Sigmoid colon (tissue), 7 donors: ENCODE results near the gene SLC48A1. TPM values are rescaled to one million over a fixed set of nuclear protein-coding genes. Genes with fewer than 3 reads are reported as not detected.
A peak's percentile ranks its signal among the peaks of the same experiment; 100 is the strongest.

ENCODE experiments used
- DNase-seq: peaks from one replicate; pipeline ENCODE4 v3.0.0-alpha.2; 2019
- H3K27ac ChIP-seq, 4 donors: fragments of 200-600 bp; sonication (generic); one replicate each; pipeline ENCODE4 v1.5.1; 2016 to 2019; ENCODE audit warnings: mild to moderate bottlenecking in 1 of 4
- H3K27me3 ChIP-seq, 3 donors: fragments of 200-600 bp; sonication (generic); one replicate each; pipeline ENCODE4 v1.5.1; 2019; ENCODE audit warnings: mild to moderate bottlenecking in 1 of 3
- H3K36me3 ChIP-seq, 4 donors: fragments of 200-600 bp; sonication (generic); one replicate each; pipeline ENCODE4 v1.5.1; 2016 to 2019
- H3K4me1 ChIP-seq, 4 donors: fragments of 200-600 bp; sonication (generic); one replicate each; pipeline ENCODE4 v1.5.1; 2017 to 2019
- H3K4me3 ChIP-seq, 4 donors: fragments of 200-600 bp; sonication (generic); one replicate each; pipeline ENCODE4 v1.5.1; 2017 to 2019; ENCODE audit warnings: mild to moderate bottlenecking in 2 of 4, moderate library complexity in 1 of 4
- H3K9me3 ChIP-seq, 4 donors: fragments of 200-600 bp in 3 of 4; sonication (generic) in 3 of 4; one replicate each; pipeline versions ENCODE4 v1.5.1 to v1.6.1; 2013 to 2019
- EP300 ChIP-seq, 4 donors: sonication (generic); formaldehyde crosslinking; IDR thresholded peaks; one replicate each; pipeline ENCODE4 v1.6.1; 2017; ENCODE audit warnings: antibody characterized with exemption in 4 of 4
- POLR2A ChIP-seq, 2 donors: fragments of 450-650 bp; IDR thresholded peaks; one replicate each; pipeline ENCODE4 v1.6.1; 2016; ENCODE audit warnings: antibody characterized with exemption in 2 of 2, mild to moderate bottlenecking in 2 of 2, moderate library complexity in 2 of 2
- POLR2AphosphoS5 ChIP-seq, 4 donors: sonication (generic); formaldehyde crosslinking; IDR thresholded peaks; one replicate each; pipeline ENCODE4 v1.6.1; 2017; ENCODE audit warnings: antibody characterized with exemption in 4 of 4
- WGBS, 2 donors: extraction: QIAGEN DNeasy Blood & Tissue Kit; methylation state at CpG; one replicate each; pipeline ENCODE4 v1.1.7; 2013; 5-methylcytosine and 5-hydroxymethylcytosine counted together
- intact Hi-C: fragments of 100-400 bp; cut with DNase I; formaldehyde crosslinking; loops from one replicate; pipeline ENCODE4 v1.15.1; 2023
- polyA plus RNA-seq, 3 donors: library from polyadenylated mRNA; stranded (reverse); fragments of 200-250 nt; gene quantifications; one replicate each; pipeline ENCODE4 v1.2.3, GENCODE V29; 2013
- total RNA-seq, 4 donors: library from RNA; depleted of rRNA; stranded (reverse); fragments of >200 nt; gene quantifications; one replicate each; pipeline ENCODE4 v1.1.0, GENCODE V29; 2016
- TF ChIP-seq, protein P1 (sequence below), 4 experiments: fragments of 450-650 bp in 3 of 4; fragments of 200-600 bp in 1 of 4; IDR thresholded peaks; one replicate each; pipeline ENCODE4 v1.5.1; 2016 to 2019; ENCODE audit warnings: antibody characterized with exemption in 4 of 4, mild to moderate bottlenecking in 3 of 4, moderate library complexity in 2 of 4
- donor health status: healthy with polysubstance abuse.
- donor health status: Bipolar disorder and iron deficiency.
- donor health status: healthy.

Gene SLC48A1
- total and polyA plus RNA-seq, 7 donors = 6.9 to 46.6 (median 30.3) TPM

DNA sequence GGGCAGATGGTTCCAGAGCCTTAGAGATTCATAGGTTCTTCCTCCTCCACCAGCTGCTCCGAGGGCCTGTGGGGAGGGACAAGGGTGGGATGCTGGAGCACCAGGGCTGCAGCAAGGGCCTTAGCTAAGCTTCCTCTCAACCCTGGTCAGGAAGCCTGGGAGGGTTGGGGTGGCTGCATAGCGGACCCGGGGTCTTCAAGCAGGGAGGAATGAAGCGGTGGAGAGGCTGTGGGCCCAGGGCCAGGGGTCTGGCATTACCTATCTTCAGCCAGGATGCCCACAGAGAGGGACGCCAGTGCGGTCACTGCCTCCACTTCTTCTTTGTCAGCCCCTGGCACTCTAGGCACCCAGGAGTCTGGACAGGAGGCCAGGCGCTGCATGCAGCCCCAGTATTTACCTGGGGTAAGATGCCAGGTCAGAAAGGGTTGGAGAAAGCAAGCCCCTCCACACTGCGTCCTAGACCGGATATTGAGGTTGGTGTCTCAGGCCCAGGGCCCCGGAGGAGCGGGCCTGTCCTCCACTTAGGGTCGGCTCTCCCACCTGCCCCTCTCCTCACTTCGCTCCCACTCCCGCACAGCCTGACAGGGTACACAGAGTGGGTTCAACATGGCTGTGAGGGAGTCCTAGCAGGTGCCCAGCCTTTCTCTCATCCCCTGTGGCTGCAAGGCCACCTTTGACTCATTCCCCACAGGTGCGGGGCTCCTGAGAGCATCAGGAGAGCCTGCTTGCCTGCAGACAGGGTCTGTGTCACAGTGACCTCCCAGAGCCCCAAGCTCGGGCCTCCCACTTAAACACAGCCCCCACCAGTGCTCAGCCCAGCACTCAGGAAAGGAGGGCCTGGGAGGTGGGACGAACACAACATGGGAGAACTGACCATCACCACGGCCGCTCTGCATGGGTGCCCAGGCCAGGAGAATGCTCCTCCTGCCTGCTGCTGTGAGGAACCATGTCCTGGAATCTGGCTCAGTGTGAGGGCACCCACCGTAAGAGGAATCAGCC lies 11.1 kb downstream of the SLC48A1 start:
- H3K4me1 ChIP-seq = peaks cover 0 to 13% (median 5%) of the 10 kb centered on the region in 4 donors

DNA sequence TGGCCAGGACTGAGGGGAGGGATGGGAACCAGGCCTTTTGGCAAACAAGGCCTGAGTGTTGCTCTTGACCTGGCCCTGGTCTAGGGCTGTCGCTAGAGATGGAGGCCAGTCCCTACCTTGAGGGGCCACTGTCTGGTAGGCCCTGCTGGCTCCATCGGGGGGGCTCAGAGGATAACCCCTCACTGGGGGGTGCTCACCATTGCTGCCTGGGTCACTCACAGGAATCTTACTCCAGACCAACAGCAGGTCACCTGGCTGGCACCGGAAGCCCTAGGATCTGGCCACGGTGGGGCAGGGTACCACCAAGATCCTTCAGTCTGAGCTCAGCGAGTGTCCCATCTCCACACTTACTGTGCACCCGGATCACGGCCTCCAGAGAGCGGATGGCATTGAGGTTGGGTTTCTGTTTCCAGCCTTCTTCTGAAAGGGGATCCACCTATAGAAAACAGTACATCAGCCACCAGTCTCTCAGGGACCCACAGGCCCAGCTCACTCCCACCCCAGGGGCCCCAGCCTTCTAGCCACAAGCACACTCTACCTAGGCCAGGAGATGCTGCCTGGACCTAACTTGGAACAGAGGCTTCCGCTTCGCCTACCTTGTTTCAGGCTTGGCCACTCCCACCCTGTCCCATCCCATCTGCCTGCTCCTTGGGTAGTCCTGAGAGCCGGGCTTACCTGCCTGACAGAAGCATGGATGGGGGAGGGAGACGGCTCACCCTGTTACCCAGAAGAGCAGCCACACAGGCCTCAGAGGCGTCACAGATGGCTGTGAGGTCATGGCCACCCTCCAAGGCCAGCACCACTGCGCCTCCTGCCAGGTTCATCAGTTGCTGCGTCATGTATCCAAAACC lies 12.2 kb downstream of the SLC48A1 start:
- TF ChIP-seq POLR2AphosphoS5 (IDR thresholded peaks at IDR 0.05) (no peak), POLR2A (IDR thresholded peaks at IDR 0.05) (no peak), EP300 (IDR thresholded peaks at IDR 0.05) (no peak)
- TF ChIP-seq, protein P1, sequence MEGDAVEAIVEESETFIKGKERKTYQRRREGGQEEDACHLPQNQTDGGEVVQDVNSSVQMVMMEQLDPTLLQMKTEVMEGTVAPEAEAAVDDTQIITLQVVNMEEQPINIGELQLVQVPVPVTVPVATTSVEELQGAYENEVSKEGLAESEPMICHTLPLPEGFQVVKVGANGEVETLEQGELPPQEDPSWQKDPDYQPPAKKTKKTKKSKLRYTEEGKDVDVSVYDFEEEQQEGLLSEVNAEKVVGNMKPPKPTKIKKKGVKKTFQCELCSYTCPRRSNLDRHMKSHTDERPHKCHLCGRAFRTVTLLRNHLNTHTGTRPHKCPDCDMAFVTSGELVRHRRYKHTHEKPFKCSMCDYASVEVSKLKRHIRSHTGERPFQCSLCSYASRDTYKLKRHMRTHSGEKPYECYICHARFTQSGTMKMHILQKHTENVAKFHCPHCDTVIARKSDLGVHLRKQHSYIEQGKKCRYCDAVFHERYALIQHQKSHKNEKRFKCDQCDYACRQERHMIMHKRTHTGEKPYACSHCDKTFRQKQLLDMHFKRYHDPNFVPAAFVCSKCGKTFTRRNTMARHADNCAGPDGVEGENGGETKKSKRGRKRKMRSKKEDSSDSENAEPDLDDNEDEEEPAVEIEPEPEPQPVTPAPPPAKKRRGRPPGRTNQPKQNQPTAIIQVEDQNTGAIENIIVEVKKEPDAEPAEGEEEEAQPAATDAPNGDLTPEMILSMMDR (IDR thresholded peaks at IDR 0.05) = no peak

More for the DNA sequence above, 11.1 kb downstream of the SLC48A1 start:
- TF ChIP-seq POLR2AphosphoS5 (IDR thresholded peaks at IDR 0.05) (no peak), EP300 (IDR thresholded peaks at IDR 0.05) (no peak), POLR2A (IDR thresholded peaks at IDR 0.05) (no peak)
- TF ChIP-seq, protein P1 (IDR thresholded peaks at IDR 0.05) = no peak
- Histone ChIP-seq H3K9me3 (no peaks in the 10 kb centered on the region), H3K27me3 (no peaks in the 10 kb centered on the region), H3K4me3 (no peak overlapping the region), H3K36me3 (peaks cover 47 to 81% (median 60%) of the 10 kb centered on the region in 4 donors), H3K27ac (peak overlapping the region in 3 of 4 donors; percentile 2 to 63 (median 45))
- peak; percentile 66 for DNase-seq
- intact Hi-C loops = loop anchor here (5.0 kb wide), 1 partner anchor 132 kb away; no protein-coding TSS in a partner anchor
- WGBS, 2 donors = 91 to 93% methylated on average over 20 of the region's 20 CpGs

DNA sequence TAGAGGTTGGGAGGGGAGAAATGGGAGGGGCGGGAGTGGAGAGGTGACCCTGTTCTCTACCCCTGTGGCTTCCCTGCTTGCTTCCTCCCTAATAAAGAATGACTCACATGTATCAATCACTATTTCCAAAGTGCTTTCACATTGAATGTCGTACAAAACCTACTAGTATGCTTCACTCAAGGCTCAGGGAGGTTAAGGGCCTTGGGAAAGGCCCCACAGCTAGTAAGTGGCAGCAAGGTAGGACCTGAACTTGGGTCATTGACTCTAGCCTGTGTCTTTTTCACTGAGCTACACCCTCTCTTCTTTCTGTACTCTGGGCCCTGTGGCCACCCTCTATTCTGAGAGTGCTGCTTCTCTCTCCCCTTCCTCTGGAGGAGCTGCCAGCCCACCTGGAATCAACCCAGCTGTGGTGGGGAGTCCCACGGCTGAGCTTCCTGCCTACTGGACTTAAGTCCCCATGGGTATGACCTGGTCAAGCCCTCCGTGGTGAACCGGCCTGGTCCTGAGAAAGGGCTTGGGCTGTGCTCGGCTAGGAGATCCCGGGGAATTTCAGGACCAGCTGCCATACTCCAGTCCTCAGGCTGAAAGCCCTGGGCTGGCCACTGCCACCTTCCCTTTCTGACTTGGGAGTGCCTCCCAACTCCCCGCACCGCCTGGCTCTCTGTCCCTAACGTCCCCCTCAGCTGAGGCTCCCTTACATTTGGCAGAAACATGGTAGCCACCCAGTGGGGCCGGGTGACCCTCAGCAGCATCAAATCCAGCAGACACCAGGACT lies 13.0 kb downstream of the SLC48A1 start:
- H3K4me1 ChIP-seq = peaks cover 0 to 4% (median 2%) of the 10 kb centered on the region in 4 donors
- H3K4me3 ChIP-seq = no peak overlapping the region
- no peaks in the 10 kb centered on the region for H3K9me3 ChIP-seq
- intact Hi-C loops = no loop called here
- no peak for DNase-seq
- H3K27ac ChIP-seq = peak overlapping the region; percentile 29 to 68 (median 37)
- WGBS, 2 donors = 90 to 91% methylated on average over 11 of the region's 11 CpGs
- TF ChIP-seq POLR2A (IDR thresholded peaks at IDR 0.05) (no peak), EP300 (IDR thresholded peaks at IDR 0.05) (no peak), POLR2AphosphoS5 (IDR thresholded peaks at IDR 0.05) (no peak)
- TF ChIP-seq, protein P1 (IDR thresholded peaks at IDR 0.05) = no peak
- H3K27me3 ChIP-seq = no peaks in the 10 kb centered on the region
- peaks cover 62 to 96% (median 79%) of the 10 kb centered on the region in 4 donors for H3K36me3 ChIP-seq

More for the DNA sequence above, 12.2 kb downstream of the SLC48A1 start:
- WGBS, 2 donors = 88 to 92% methylated on average over 15 of the region's 15 CpGs
- H3K27me3 ChIP-seq = no peaks in the 10 kb centered on the region
- H3K27ac ChIP-seq = peak overlapping the region in 3 of 4 donors; percentile 31 to 68 (median 43)
- H3K36me3 ChIP-seq = peaks cover 56 to 93% (median 71%) of the 10 kb centered on the region in 4 donors
- peak; percentile 69 for DNase-seq
- H3K4me1 ChIP-seq = peaks cover 0 to 4% (median 2%) of the 10 kb centered on the region in 4 donors
- H3K4me3 ChIP-seq = no peak overlapping the region
- no peaks in the 10 kb centered on the region for H3K9me3 ChIP-seq
- intact Hi-C loops = no loop called here
